ENCODE results near the gene DNM3. TPM values are rescaled to one million over a fixed set of nuclear protein-coding genes. Genes with fewer than 3 reads are reported as not detected.

Gene DNM3
- total RNA-seq, 1 experiment from 2014 or later, result 2.7 TPM

DNA sequence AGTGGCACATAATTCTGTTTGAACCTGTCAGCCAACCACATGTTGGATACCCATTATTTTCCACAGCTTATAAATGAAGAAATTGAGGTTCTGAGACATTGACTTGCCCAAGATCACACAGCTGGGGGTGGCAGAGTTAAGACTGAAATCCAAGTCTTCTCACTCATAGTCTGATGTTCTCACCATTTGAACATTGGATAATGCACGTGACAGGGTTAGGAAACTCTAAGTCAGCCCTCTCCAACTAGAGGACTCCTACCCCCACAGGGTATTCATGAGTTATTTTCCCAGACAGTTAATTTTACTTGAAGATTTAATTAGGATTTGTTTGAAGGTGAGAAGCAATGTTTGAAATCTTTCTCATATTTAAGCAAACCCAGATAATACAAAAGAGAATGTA lies 541.1 kb downstream of the DNM3 start:
- Histone ChIP-seq H4K20me1 (ENCODE audit: control insufficient read depth, insufficient read depth, insufficient read length) (no peaks in the 10 kb centered on the region), H4K5ac (ENCODE audit: insufficient read length, low read depth, low read length) (no peak overlapping the region), H3K4me2 (ENCODE audit: insufficient read depth, insufficient read length, low read length) (no peak overlapping the region), H2AK5ac (ENCODE audit: insufficient read length, low read length) (no peak overlapping the region), H3T11ph (ENCODE audit: low read length) (no peak overlapping the region), H3K79me2 (ENCODE audit: insufficient read depth, low read length) (no peaks in the 10 kb centered on the region), H3K23ac (ENCODE audit: insufficient read length, low read depth, low read length) (no peak overlapping the region), H3K56ac (ENCODE audit: insufficient read length, low read depth, low read length) (no peak overlapping the region), H3K4ac (ENCODE audit: low read depth, low read length) (no peak overlapping the region), H4K91ac (ENCODE audit: insufficient read length, low read depth, low read length) (no peak overlapping the region), H4K8ac (replicated peaks; ENCODE audit: insufficient read length, low read depth, low read length) (no peak overlapping the region), H3K27ac (ENCODE audit: insufficient read length, low read depth, low read length) (no peak overlapping the region), H3K18ac (ENCODE audit: insufficient read length, low read depth, low read length) (no peak overlapping the region), H3K14ac (ENCODE audit: insufficient read depth, low read length) (no peak overlapping the region), H3K9ac (ENCODE audit: extremely low read depth, insufficient read length, low read length) (no peak overlapping the region), H3K9me3 (ENCODE audit: control insufficient read depth, low read depth, low read length) (no peaks in the 10 kb centered on the region), H2BK12ac (ENCODE audit: insufficient read length, low read depth, low read length) (no peak overlapping the region), H2BK20ac (ENCODE audit: low read depth, low read length, poor library complexity, severe bottlenecking) (no peak overlapping the region), H3K27me3 (ENCODE audit: insufficient read depth, low read length) (no peaks in the 10 kb centered on the region), H2BK120ac (ENCODE audit: low read depth, low read length, poor library complexity, severe bottlenecking) (no peak overlapping the region), H3K4me1 (ENCODE audit: insufficient read depth, low read length) (peaks cover 5% of the 10 kb centered on the region; the same call in 1 of the 2 replicates), H3K23me2 (ENCODE audit: insufficient read length, low read depth, low read length, poor library complexity, severe bottlenecking) (no peaks in the 10 kb centered on the region), H2AFZ (ENCODE audit: low read length) (no peak overlapping the region), H2BK15ac (ENCODE audit: low read depth, low read length) (no peak overlapping the region), H2BK5ac (ENCODE audit: insufficient read length, low read length) (no peak overlapping the region), H3K79me1 (ENCODE audit: insufficient read depth, low read depth, low read length, poor library complexity, severe bottlenecking) (no peaks in the 10 kb centered on the region)
- H3K4me3 Mint-ChIP-seq, result no peak overlapping the region
- WGBS (ENCODE audit: extremely low coverage, insufficient read length, low lambda C conversion rate), result no CpG with 5 or more reads among the region's 1 CpG
- peaks cover 34 to 41% of the 10 kb centered on the region in 2 experiments for H3K4me1 Mint-ChIP-seq
- no peak overlapping the region for H3K27ac Mint-ChIP-seq
- no peak for DNase-seq
- no peaks in the 10 kb centered on the region for H3K27me3 Mint-ChIP-seq (ENCODE audit: low read depth)
- H3K9me3 Mint-ChIP-seq, result no peaks in the 10 kb centered on the region
- TF ChIP-seq, protein P1, sequence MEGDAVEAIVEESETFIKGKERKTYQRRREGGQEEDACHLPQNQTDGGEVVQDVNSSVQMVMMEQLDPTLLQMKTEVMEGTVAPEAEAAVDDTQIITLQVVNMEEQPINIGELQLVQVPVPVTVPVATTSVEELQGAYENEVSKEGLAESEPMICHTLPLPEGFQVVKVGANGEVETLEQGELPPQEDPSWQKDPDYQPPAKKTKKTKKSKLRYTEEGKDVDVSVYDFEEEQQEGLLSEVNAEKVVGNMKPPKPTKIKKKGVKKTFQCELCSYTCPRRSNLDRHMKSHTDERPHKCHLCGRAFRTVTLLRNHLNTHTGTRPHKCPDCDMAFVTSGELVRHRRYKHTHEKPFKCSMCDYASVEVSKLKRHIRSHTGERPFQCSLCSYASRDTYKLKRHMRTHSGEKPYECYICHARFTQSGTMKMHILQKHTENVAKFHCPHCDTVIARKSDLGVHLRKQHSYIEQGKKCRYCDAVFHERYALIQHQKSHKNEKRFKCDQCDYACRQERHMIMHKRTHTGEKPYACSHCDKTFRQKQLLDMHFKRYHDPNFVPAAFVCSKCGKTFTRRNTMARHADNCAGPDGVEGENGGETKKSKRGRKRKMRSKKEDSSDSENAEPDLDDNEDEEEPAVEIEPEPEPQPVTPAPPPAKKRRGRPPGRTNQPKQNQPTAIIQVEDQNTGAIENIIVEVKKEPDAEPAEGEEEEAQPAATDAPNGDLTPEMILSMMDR (conservative IDR thresholded peaks at IDR 0.05), result no peak
- H3K36me3 Mint-ChIP-seq (ENCODE audit: insufficient read depth in 1 of 3, low read depth in 3 of 3), result no peaks in the 10 kb centered on the region; a peak in 1 of 7 replicates
